ENCODE data around the gene MRPL45.

DNA sequence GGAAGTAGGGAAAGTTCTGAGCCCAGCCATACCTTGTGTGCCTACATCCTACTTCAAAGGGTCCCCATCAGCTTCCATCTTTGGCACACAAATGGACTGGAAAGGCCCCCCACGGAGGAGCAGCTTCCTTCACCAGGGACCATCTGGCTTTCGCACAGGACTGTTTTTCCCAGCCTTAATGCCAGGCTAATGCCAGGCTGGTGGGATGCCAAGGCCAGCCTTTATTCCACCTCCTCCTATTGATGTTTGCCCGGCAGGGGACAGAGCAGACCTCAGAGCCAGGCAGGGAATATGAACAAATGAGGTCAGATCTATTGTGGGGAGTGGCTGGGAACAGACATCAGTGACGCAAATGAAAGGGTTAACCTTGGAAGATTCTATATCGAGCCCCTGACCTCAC lies 41.1 kb downstream of the MRPL45 start:
- TF ChIP-seq, protein P1, sequence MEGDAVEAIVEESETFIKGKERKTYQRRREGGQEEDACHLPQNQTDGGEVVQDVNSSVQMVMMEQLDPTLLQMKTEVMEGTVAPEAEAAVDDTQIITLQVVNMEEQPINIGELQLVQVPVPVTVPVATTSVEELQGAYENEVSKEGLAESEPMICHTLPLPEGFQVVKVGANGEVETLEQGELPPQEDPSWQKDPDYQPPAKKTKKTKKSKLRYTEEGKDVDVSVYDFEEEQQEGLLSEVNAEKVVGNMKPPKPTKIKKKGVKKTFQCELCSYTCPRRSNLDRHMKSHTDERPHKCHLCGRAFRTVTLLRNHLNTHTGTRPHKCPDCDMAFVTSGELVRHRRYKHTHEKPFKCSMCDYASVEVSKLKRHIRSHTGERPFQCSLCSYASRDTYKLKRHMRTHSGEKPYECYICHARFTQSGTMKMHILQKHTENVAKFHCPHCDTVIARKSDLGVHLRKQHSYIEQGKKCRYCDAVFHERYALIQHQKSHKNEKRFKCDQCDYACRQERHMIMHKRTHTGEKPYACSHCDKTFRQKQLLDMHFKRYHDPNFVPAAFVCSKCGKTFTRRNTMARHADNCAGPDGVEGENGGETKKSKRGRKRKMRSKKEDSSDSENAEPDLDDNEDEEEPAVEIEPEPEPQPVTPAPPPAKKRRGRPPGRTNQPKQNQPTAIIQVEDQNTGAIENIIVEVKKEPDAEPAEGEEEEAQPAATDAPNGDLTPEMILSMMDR (IDR thresholded peaks at IDR 0.05; ENCODE audit: insufficient read depth, low read depth, low read length) = no peak
- no peak for TF ChIP-seq EZH2 (IDR thresholded peaks at IDR 0.05; ENCODE audit: insufficient read depth, low read length)
